ENCODE measurements around the gene PRRG2.

PRRG2 gene

GRCh38 chr19:49581007-49581508 lies at the start of gene PRRG2:
Gene PRRG2, plus strand, starts transcription at chr19:49581316. Its CDS starts 1,904 bp downstream, at chr19:49583220.
- peak in 2 of 3 experiments; percentile 26 to 38 for DNase-seq

GRCh38 chr19:49533551-49534488 lies 47.3 kb upstream of the PRRG2 start:
- DNase-seq = peak; percentile 82 to 88 (median 82)

- no peak for DNase-seq
Observed at GRCh38 chr19:49534632-49535385, 46.3 kb upstream of the PRRG2 start.

GRCh38 chr19:49536921-49537462 lies 44.1 kb upstream of the PRRG2 start:
- no peak for DNase-seq

GRCh38 chr19:49538643-49539042 lies 42.5 kb upstream of the PRRG2 start:
- no peak for DNase-seq

- DNase-seq = no peak
Observed at GRCh38 chr19:49539192-49539952, 41.7 kb upstream of the PRRG2 start.

- no peak for DNase-seq
Observed at GRCh38 chr19:49541914-49542313, 39.2 kb upstream of the PRRG2 start.

- no peak for DNase-seq
Observed at GRCh38 chr19:49542446-49542845, 38.7 kb upstream of the PRRG2 start.

- no peak for DNase-seq
Observed at GRCh38 chr19:49543032-49543431, 38.1 kb upstream of the PRRG2 start.

GRCh38 chr19:49544154-49544553 lies 37.0 kb upstream of the PRRG2 start:
- no peak for DNase-seq

- DNase-seq = peak; percentile 71 to 97 (median 92)
Observed at GRCh38 chr19:49546825-49547565, 34.1 kb upstream of the PRRG2 start.

- DNase-seq = no peak
Observed at GRCh38 chr19:49549045-49549444, 32.1 kb upstream of the PRRG2 start.

GRCh38 chr19:49551531-49551930 lies 29.6 kb upstream of the PRRG2 start:
- DNase-seq = no peak

- no peak for DNase-seq
Observed at GRCh38 chr19:49552749-49553148, 28.4 kb upstream of the PRRG2 start.

- DNase-seq = no peak
Observed at GRCh38 chr19:49553451-49554271, 27.5 kb upstream of the PRRG2 start.

- DNase-seq = no peak
Observed at GRCh38 chr19:49554701-49555181, 26.4 kb upstream of the PRRG2 start.

- DNase-seq = peak; percentile 8 to 90 (median 43)
Observed at GRCh38 chr19:49555600-49556411, 25.3 kb upstream of the PRRG2 start.

- no peak for DNase-seq
Observed at GRCh38 chr19:49556412-49557398, 24.4 kb upstream of the PRRG2 start.

All from NCI-H1417 (cell line).